GM12801 (cell line): ENCODE data around the gene CLHC1.

Experiments used
- CTCF ChIP-seq: IDR thresholded peaks from one replicate; pipeline ENCODE4 v1.5.1; 2011; ENCODE audit warnings: control low read depth; ENCODE audit not compliant: insufficient read length; ENCODE audit errors: extremely low read depth

The CLHC1 gene

DNA sequence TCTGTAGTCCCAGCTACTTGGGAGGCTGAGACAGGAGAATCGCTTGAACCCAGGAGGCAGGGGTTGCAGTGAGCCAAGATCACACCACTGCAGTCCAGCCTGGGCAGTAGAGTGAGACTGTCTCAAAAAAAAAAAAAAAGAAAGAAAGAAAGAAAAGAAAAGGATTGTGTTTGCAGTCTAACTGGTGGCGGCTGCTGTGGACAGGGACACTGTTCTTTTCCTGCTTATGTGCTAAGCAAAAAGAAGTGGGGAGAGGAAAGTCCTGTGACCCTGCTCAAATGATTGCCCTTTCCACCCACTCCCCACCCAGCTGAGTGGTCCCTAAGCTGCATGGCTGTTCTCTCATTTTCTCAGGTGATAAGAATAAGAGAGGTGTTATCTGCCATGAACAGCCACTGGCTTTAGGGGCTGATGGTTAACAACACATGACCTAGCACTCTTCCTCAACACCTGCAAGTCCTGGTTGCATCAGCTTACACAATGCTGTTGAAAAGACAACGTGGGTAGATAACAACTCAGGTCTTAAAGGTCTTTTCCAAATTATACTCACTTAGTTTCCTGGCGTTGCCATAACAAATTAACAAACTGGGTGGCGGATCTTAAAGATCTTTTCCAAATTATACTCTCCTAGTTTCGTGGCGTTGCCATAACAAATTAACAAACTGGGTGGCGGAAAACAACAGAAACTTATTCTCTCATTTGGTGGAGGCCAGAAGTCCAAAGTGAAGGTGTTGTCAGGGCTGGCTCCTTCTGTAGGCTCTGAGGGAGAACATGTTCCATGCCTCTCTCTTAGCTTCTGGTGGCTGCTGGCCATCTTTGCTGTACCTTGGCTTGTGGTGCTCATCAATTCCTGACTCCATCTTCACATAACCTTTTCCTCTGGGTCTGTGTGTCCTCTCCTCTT, 91.5 kb downstream of the CLHC1 start:
- TF ChIP-seq CTCF = no peak

- no peak for TF ChIP-seq CTCF
Observed at GRCh38 chr2:55139305-55139704, 92.8 kb downstream of the CLHC1 start.

- TF ChIP-seq CTCF = no peak
Observed at GRCh38 chr2:55138882-55139229, 93.2 kb downstream of the CLHC1 start.

DNA sequence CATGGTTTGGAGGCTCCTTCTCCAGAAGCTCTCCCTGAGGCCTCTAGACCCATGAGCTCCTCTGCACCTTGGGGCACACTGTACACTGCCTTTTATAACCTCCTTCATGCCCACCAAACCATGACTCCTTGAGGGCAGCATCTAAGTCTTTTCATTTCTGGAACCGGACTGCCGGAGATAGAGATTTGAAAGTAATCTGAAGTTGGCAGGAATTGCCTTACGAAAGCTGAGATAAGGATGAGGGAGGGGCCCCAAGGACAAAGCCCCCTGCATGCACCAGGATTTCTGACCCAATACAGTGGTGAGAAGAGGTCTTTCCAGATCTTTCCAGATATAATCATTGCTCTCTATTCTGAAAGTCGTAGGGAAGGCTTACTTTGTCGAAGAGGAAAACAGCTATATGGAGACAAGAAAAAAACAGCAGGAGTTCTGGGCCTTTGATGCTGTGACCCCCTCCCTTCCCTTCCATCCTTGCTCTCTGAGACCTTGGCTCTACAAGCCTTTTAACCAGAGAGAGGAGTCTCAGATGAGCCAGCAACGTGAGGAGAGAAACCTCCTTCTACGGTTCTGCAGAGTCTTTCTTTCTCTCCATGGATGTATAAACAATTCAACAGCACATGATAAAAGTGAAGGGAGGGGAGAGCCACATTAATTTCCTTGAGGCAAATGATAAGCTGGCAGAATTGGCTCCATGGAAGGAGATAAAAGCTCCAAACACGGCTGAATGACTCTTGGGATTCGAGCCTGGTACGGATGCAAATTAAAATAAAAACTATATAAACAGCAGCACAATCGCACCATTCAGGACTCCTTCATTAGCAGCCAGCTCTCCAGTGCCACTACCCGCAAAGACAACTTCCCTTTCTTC, 93.8 kb downstream of the CLHC1 start:
- TF ChIP-seq CTCF = no peak

GRCh38 chr2:55137024-55137958, 94.8 kb downstream of the CLHC1 start:
- no peak for TF ChIP-seq CTCF

DNA sequence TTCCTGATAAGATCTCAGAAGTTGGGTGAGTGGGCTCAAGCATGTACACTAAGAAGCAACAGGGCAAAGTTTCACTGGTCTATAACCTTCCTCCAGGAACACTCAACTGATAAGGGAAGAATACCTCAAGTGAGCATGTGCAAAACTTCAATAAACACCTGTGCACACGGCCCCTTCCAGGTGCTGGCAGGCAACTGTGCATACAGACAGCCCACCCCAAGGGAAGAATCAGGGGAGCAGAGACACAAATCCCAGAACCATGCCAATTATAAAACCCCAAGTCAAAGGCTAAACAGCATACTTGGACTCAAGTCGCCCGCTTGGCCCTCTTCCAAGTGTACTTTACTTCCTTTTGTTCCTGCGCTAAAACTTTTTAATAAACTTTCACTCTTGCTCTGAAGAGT, 96.0 kb downstream of the CLHC1 start:
- no peak for TF ChIP-seq CTCF
